ENCODE measurements around the gene PGA4. TPM values are rescaled to one million over a fixed set of nuclear protein-coding genes. Genes with fewer than 3 reads are reported as not detected.
"Not testable (repeated sequence)": the region's sequence is repeated elsewhere in the genome, so short reads cannot be mapped to it uniquely, and the experiment has no call there.

PGA4 gene
- total and polyA plus RNA-seq, 7 donors = 0.08 to 1.4 (median 0.57) TPM; not detected in 2

- H3K27me3 ChIP-seq (ENCODE audit: insufficient read depth in 3 of 3, low read length in 2 of 3) = no peaks in the 10 kb centered on the region
- H3K36me3 ChIP-seq (ENCODE audit: insufficient read depth in 1 of 2, low read depth in 1 of 2) = no peaks in the 10 kb centered on the region
- no peaks in the 10 kb centered on the region for H3K4me1 ChIP-seq
- no peak for ATAC-seq
- no peaks in the 10 kb centered on the region for H3K9me3 ChIP-seq
- no peak for DNase-seq
- WGBS, 3 donors = 63 to 69% (median 64%) methylated on average over 5 to 6 of the region's 6 CpGs
- TF ChIP-seq CTCF (IDR thresholded peaks at IDR 0.05) = no peak
- intact Hi-C loops (cut with DNase I) = no loop called here
- H3K27ac ChIP-seq = no peak overlapping the region
- H3K4me3 ChIP-seq = no peak overlapping the region
These were observed 47.2 kb upstream of the PGA4 start for GRCh38 chr11:61174949-61175348.

GRCh38 chr11:61176446-61176845, 45.7 kb upstream of the PGA4 start:
- no peak for TF ChIP-seq CTCF (IDR thresholded peaks at IDR 0.05)
- Histone ChIP-seq H3K36me3 (ENCODE audit: insufficient read depth in 1 of 2, low read depth in 1 of 2) (no peaks in the 10 kb centered on the region), H3K9me3 (no peaks in the 10 kb centered on the region), H3K27me3 (ENCODE audit: insufficient read depth in 3 of 3, low read length in 2 of 3) (no peaks in the 10 kb centered on the region), H3K4me3 (no peak overlapping the region), H3K27ac (no peak overlapping the region), H3K4me1 (no peaks in the 10 kb centered on the region)
- no peak for DNase-seq
- intact Hi-C loops (cut with DNase I) = no loop called here
- no peak for ATAC-seq
- WGBS, 3 donors = 63 to 73% (median 71%) methylated on average over 6 of the region's 6 CpGs

- H3K4me1 ChIP-seq; H3K27me3 ChIP-seq (ENCODE audit: insufficient read depth in 3 of 3, low read length in 2 of 3); H3K36me3 ChIP-seq (ENCODE audit: insufficient read depth in 1 of 2, low read depth in 1 of 2); ATAC-seq; H3K27ac ChIP-seq; H3K9me3 ChIP-seq; DNase-seq; intact Hi-C loops (cut with DNase I); H3K4me3 ChIP-seq: not testable (repeated sequence)
- 90 to 91% (median 90%) methylated on average over 6 of the region's 6 CpGs for WGBS, 3 donors
These were observed 41.9 kb upstream of the PGA4 start for GRCh38 chr11:61180205-61180604.

- ATAC-seq = no peak
- no peak for DNase-seq
- no peak for TF ChIP-seq CTCF (IDR thresholded peaks at IDR 0.05)
- intact Hi-C loops (cut with DNase I) = no loop called here
- WGBS, 3 donors = 96 to 99% (median 97%) methylated on average over 4 of the region's 4 CpGs
- H3K4me3 ChIP-seq = no peak overlapping the region
- H3K27me3 ChIP-seq (ENCODE audit: insufficient read depth in 3 of 3, low read length in 2 of 3) = no peaks in the 10 kb centered on the region
- H3K9me3 ChIP-seq = no peaks in the 10 kb centered on the region
- H3K36me3 ChIP-seq (ENCODE audit: insufficient read depth in 1 of 2, low read depth in 1 of 2) = no peaks in the 10 kb centered on the region
- no peak overlapping the region for H3K27ac ChIP-seq
- H3K4me1 ChIP-seq = no peaks in the 10 kb centered on the region
These were observed 40.7 kb upstream of the PGA4 start for GRCh38 chr11:61181489-61181888.

GRCh38 chr11:61183645-61184044, 38.5 kb upstream of the PGA4 start:
- H3K4me1 ChIP-seq = no peaks in the 10 kb centered on the region
- no peaks in the 10 kb centered on the region for H3K36me3 ChIP-seq (ENCODE audit: insufficient read depth in 1 of 2, low read depth in 1 of 2)
- ATAC-seq (no peak), DNase-seq (no peak)
- intact Hi-C loops (cut with DNase I) = no loop called here
- WGBS, 3 donors = 82 to 87% (median 84%) methylated on average over 4 of the region's 4 CpGs
- H3K27me3 ChIP-seq (ENCODE audit: insufficient read depth in 3 of 3, low read length in 2 of 3) = no peaks in the 10 kb centered on the region
- H3K27ac ChIP-seq = no peak overlapping the region
- no peak for TF ChIP-seq CTCF (IDR thresholded peaks at IDR 0.05)
- H3K4me3 ChIP-seq = no peak overlapping the region
- no peaks in the 10 kb centered on the region for H3K9me3 ChIP-seq
